Natural killer cell (primary cell): ENCODE measurements around the gene TRPM1. TPM values are rescaled to one million over a fixed set of nuclear protein-coding genes. Genes with fewer than 3 reads are reported as not detected.

Experiments used
- ATAC-seq, 3 donors: fragments of 150-1000 bp in 2 of 3; fragments of 200-7000 bp in 1 of 3; cut with Tn5 transposase; 1 replicate in 1 of 3; 2 replicates in 2 of 3; pipeline ENCODE4 v1.10.0; 2021; ENCODE audit warnings: mild to moderate bottlenecking in 2 of 3, moderate library complexity in 2 of 3
- DNase-seq, 2 donors: peaks; one replicate each; pipeline versions ENCODE4 v3.0.0 to v3.0.0-alpha.2; 2013 to 2021; ENCODE audit warnings: mixed read lengths in 1 of 2
- H3K27ac ChIP-seq: one replicate; pipeline ENCODE4 v1.5.1; 2013; ENCODE audit warnings: mild to moderate bottlenecking, low read length
- H3K27me3 ChIP-seq: one replicate; pipeline ENCODE4 v1.6.1; 2013; ENCODE audit warnings: low read length; ENCODE audit not compliant: control insufficient read depth, insufficient read depth
- H3K36me3 ChIP-seq: one replicate; pipeline ENCODE4 v1.6.1; 2013; ENCODE audit warnings: low read length; ENCODE audit not compliant: control insufficient read depth, insufficient read depth
- H3K4me1 ChIP-seq: one replicate; pipeline ENCODE4 v1.6.1; 2013; ENCODE audit warnings: low read length; ENCODE audit not compliant: control insufficient read depth, insufficient read depth
- H3K4me3 ChIP-seq: one replicate; pipeline ENCODE4 v1.5.1; 2013; ENCODE audit warnings: low read length
- H3K9me3 ChIP-seq: one replicate; pipeline ENCODE4 v1.6.1; 2013; ENCODE audit warnings: low read length; ENCODE audit not compliant: control insufficient read depth, insufficient read depth
- H3K27ac Mint-ChIP-seq, 2 donors: one replicate each; pipeline ENCODE4 v1.8.0; 2022; ENCODE audit warnings: mild to moderate bottlenecking in 2 of 2, mixed read lengths in 2 of 2, moderate library complexity in 1 of 2
- H3K27me3 Mint-ChIP-seq, 2 donors: one replicate each; pipeline ENCODE4 v1.8.0; 2022; ENCODE audit warnings: low read depth in 2 of 2, mixed read lengths in 2 of 2
- H3K36me3 Mint-ChIP-seq: one replicate; pipeline ENCODE4 v1.8.0; 2022; ENCODE audit warnings: mixed read lengths
- H3K4me1 Mint-ChIP-seq, 2 donors: one replicate each; pipeline ENCODE4 v1.8.0; 2022; ENCODE audit warnings: mixed read lengths in 2 of 2
- H3K4me3 Mint-ChIP-seq: one replicate; pipeline ENCODE4 v1.8.0; 2022; ENCODE audit warnings: mild to moderate bottlenecking, moderate library complexity, mixed read lengths
- H3K9me3 Mint-ChIP-seq, 2 donors: one replicate each; pipeline ENCODE4 v1.8.0; 2022; ENCODE audit warnings: mixed read lengths in 2 of 2
- CTCF ChIP-seq: fragments of 200-600 bp; IDR thresholded peaks from one replicate; pipeline ENCODE4 v1.8.0; 2022; ENCODE audit warnings: antibody characterized with exemption
- WGBS: methylation state at CpG from one replicate; pipeline ENCODE4 v1.1.7; 2013; ENCODE audit warnings: missing lambda C conversion rate; ENCODE audit not compliant: insufficient coverage; 5-methylcytosine and 5-hydroxymethylcytosine counted together
- intact Hi-C: fragments of 100-400 bp; cut with micrococcal nuclease; formaldehyde crosslinking; loops from one replicate; pipeline ENCODE4 v1.14.2; 2022
- total RNA-seq, 4 donors: library from RNA; stranded (reverse); fragments of 120-200 nt in 1 of 4; gene quantifications; one replicate each; pipeline versions ENCODE4 v1.2.3 to v1.2.4, GENCODE V29; 2013 to 2022

TRPM1 gene
- total RNA-seq, 3 donors from 2014 or later (not counting 1 experiment from before 2014, with no cell fraction given), result not detected

GRCh38 chr15:31005660-31006059 lies 95.9 kb downstream of the TRPM1 start:
- TF ChIP-seq CTCF, result no peak
- DNase-seq (no peak), ATAC-seq (no peak)
- Mint-ChIP-seq H3K27me3 (no peaks in the 10 kb centered on the region), H3K4me3 (peak overlapping the region; percentile 63), H3K4me1 (peaks cover 39 to 59% of the 10 kb centered on the region in 2 donors), H3K36me3 (no peaks in the 10 kb centered on the region), H3K9me3 (no peaks in the 10 kb centered on the region), H3K27ac (peak overlapping the region; percentile 13 to 28)
- Histone ChIP-seq H3K4me1 (peaks cover 18% of the 10 kb centered on the region), H3K36me3 (no peaks in the 10 kb centered on the region), H3K27me3 (no peaks in the 10 kb centered on the region), H3K9me3 (no peaks in the 10 kb centered on the region), H3K4me3 (no peak overlapping the region), H3K27ac (no peak overlapping the region)
- WGBS, result 56% methylated on average over 1 of the region's 2 CpGs
- intact Hi-C loops, result no loop called here

- no peaks in the 10 kb centered on the region for H3K27me3 Mint-ChIP-seq
- 3% methylated on average over 5 of the region's 5 CpGs for WGBS
- intact Hi-C loops, result no loop called here
- no peaks in the 10 kb centered on the region for H3K36me3 Mint-ChIP-seq
- H3K27ac Mint-ChIP-seq, result peak overlapping the region; percentile 37 to 50
- H3K4me3 ChIP-seq, result no peak overlapping the region
- H3K27me3 ChIP-seq, result no peaks in the 10 kb centered on the region
- H3K36me3 ChIP-seq, result no peaks in the 10 kb centered on the region
- peak overlapping the region; percentile 77 for H3K4me3 Mint-ChIP-seq
- peak; percentile 89 to 95 (median 93) for ATAC-seq
- DNase-seq, result peak; percentile 31 to 41
- H3K9me3 ChIP-seq, result no peaks in the 10 kb centered on the region
- TF ChIP-seq CTCF, result no peak
- H3K4me1 ChIP-seq, result peaks cover 18% of the 10 kb centered on the region
- H3K27ac ChIP-seq, result peak overlapping the region; percentile 8
- peaks cover 34 to 54% of the 10 kb centered on the region in 2 donors for H3K4me1 Mint-ChIP-seq
- no peaks in the 10 kb centered on the region for H3K9me3 Mint-ChIP-seq
These were observed 97.2 kb downstream of the TRPM1 start for GRCh38 chr15:31004220-31004733.

- intact Hi-C loops, result no loop called here
- no peak overlapping the region for H3K4me3 ChIP-seq
- H3K36me3 ChIP-seq, result no peaks in the 10 kb centered on the region
- Mint-ChIP-seq H3K27ac (no peak overlapping the region), H3K9me3 (no peaks in the 10 kb centered on the region), H3K27me3 (peaks cover 0 to 3% of the 10 kb centered on the region in 2 donors), H3K36me3 (no peaks in the 10 kb centered on the region), H3K4me1 (peaks cover 24 to 42% of the 10 kb centered on the region in 2 donors), H3K4me3 (no peak overlapping the region)
- 96% methylated on average over 3 of the region's 3 CpGs for WGBS
- no peaks in the 10 kb centered on the region for H3K27me3 ChIP-seq
- no peak for ATAC-seq
- peaks cover 18% of the 10 kb centered on the region for H3K4me1 ChIP-seq
- TF ChIP-seq CTCF, result no peak
- H3K9me3 ChIP-seq, result no peaks in the 10 kb centered on the region
- H3K27ac ChIP-seq, result no peak overlapping the region
- no peak for DNase-seq
These were observed 99.8 kb downstream of the TRPM1 start for GRCh38 chr15:31001702-31002101.

GRCh38 chr15:30999729-31000128 lies 101.8 kb downstream of the TRPM1 start:
- intact Hi-C loops, result loop anchor here (10.0 kb wide), 2 partner anchors 45 to 365 kb away; no protein-coding TSS in a partner anchor
- Histone ChIP-seq H3K36me3 (no peaks in the 10 kb centered on the region), H3K4me3 (no peak overlapping the region), H3K4me1 (peaks cover 13% of the 10 kb centered on the region), H3K27ac (no peak overlapping the region), H3K27me3 (no peaks in the 10 kb centered on the region), H3K9me3 (no peaks in the 10 kb centered on the region)
- Mint-ChIP-seq H3K4me3 (no peak overlapping the region), H3K27ac (no peak overlapping the region), H3K36me3 (no peaks in the 10 kb centered on the region), H3K9me3 (no peaks in the 10 kb centered on the region), H3K4me1 (peaks cover 13 to 30% of the 10 kb centered on the region in 2 donors), H3K27me3 (peaks cover 0 to 3% of the 10 kb centered on the region in 2 donors)
- 97% methylated on average over 3 of the region's 3 CpGs for WGBS
- DNase-seq (no peak), ATAC-seq (no peak)
- no peak for TF ChIP-seq CTCF
